HepG2 (cell line): ENCODE data around the gene KAT7. TPM values are rescaled to one million over a fixed set of nuclear protein-coding genes. Genes with fewer than 3 reads are reported as not detected.

Experiments used
- ATAC-seq: fragments of 200-7000 bp; cut with Tn5 transposase; 3 replicates; pipeline ENCODE4 v1.9.1; 2020; ENCODE audit warnings: mild to moderate bottlenecking, moderate library complexity
- BruUV-seq: library from RNA; stranded (reverse); fragments of 400-500 nt; replicated peaks from 2 replicates; lab custom pipeline; 2021; lab: Mats Ljungman, UMichigan
- CTCF ChIA-PET: fragments of 300-600 bp; formaldehyde crosslinking; extraction: SDS; loops from one replicate; lab custom pipeline; 2021; ENCODE audit warnings: low total read pairs, inconsistent platforms, low intra/inter-chr PET ratio; lab: Yijun Ruan, JAX
- POLR2A ChIA-PET: fragments of 350-600 bp; sonication (Branson Sonifier 250); formaldehyde crosslinking; loops from one replicate; lab custom pipeline; 2020; ENCODE audit warnings: antibody characterized with exemption, inconsistent platforms; lab: Yijun Ruan, JAX
- DNase-seq: peaks from one replicate; pipeline ENCODE4 v3.0.0-alpha.2; 2015; ENCODE audit warnings: low spot score
- FAIRE-seq: peaks from 3 replicates; lab custom pipeline; 2011; peaks lifted over from hg19 to GRCh38; lab: Jason Lieb, UNC
- H2AFZ ChIP-seq: one replicate; pipeline ENCODE4 v1.6.1; 2011; ENCODE audit warnings: low read length, inconsistent platforms
- H3K27ac ChIP-seq: fragments of 300-600 bp; 3 replicates; pipeline ENCODE4 v1.8.0; 2011; ENCODE audit warnings: mixed run types, mild to moderate bottlenecking, mixed read lengths, low read length, inconsistent platforms; ENCODE audit not compliant: insufficient read depth; ENCODE audit errors: extremely low read length
- H3K27me3 ChIP-seq, 2 experiments: fragments of 200-600 bp in 1 of 2; 2 replicates in 1 of 2; 3 replicates in 1 of 2; pipeline versions ENCODE4 v1.6.0 to v1.8.0; 2011; ENCODE audit warnings: low read length in 2 of 2, mild to moderate bottlenecking in 2 of 2, moderate library complexity in 2 of 2, inconsistent platforms in 1 of 2; ENCODE audit not compliant: insufficient read depth in 2 of 2, control insufficient read depth in 1 of 2
- H3K36me3 ChIP-seq, 2 experiments: fragments of 200-600 bp in 1 of 2; replicated peaks in 1 of 2; 2 replicates in 1 of 2; 3 replicates in 1 of 2; pipeline versions ENCODE4 v1.5.1 to v1.8.0; 2011; ENCODE audit warnings: low read length in 2 of 2, inconsistent platforms in 1 of 2; ENCODE audit not compliant: insufficient read depth in 2 of 2, control insufficient read depth in 1 of 2
- H3K4me1 ChIP-seq: 2 replicates; pipeline ENCODE4 v1.5.1; 2012; ENCODE audit warnings: low read length, inconsistent platforms; ENCODE audit not compliant: insufficient read depth
- H3K4me2 ChIP-seq: 2 replicates; pipeline ENCODE4 v1.6.0; 2011; ENCODE audit warnings: low read depth, low read length, inconsistent platforms
- H3K4me3 ChIP-seq, 3 experiments: fragments of 200-600 bp in 1 of 3; sonication (generic), shearing (Covaris generic) in 1 of 3; replicated peaks in 1 of 3; 2 replicates each; pipeline ENCODE4 v1.5.1; 2011 to 2016; ENCODE audit warnings: low read length in 3 of 3, inconsistent platforms in 2 of 3, low read depth in 2 of 3, mild to moderate bottlenecking in 2 of 3, control low read depth in 1 of 3, mixed read lengths in 1 of 3; ENCODE audit not compliant: insufficient read depth in 1 of 3
- H3K79me2 ChIP-seq: one replicate; pipeline ENCODE4 v1.6.1; 2011; ENCODE audit warnings: low read length, inconsistent platforms; ENCODE audit not compliant: insufficient read depth
- H3K9ac ChIP-seq: 2 replicates; pipeline ENCODE4 v1.6.0; 2011; ENCODE audit warnings: mild to moderate bottlenecking, low read depth, low read length, inconsistent platforms; ENCODE audit not compliant: insufficient read depth
- H3K9me3 ChIP-seq: 2 replicates; pipeline ENCODE4 v1.5.1; 2012; ENCODE audit warnings: mild to moderate bottlenecking, low read length
- H4K20me1 ChIP-seq: 2 replicates; pipeline ENCODE4 v1.6.0; 2011; ENCODE audit warnings: inconsistent platforms, mild to moderate bottlenecking, low read length, moderate library complexity; ENCODE audit not compliant: insufficient read depth
- ATF7 ChIP-seq, 2 experiments: fragments of 450-650 bp in 1 of 2; sonication (generic) in 1 of 2; formaldehyde crosslinking in 1 of 2; IDR thresholded peaks; 2 replicates each; pipeline versions ENCODE4 v1.4.0 to v1.6.1; 2016 to 2020; ENCODE audit warnings: antibody characterized with exemption in 1 of 2, mild to moderate bottlenecking in 1 of 2, missing genetic modification reagents in 1 of 2
- CHD2 ChIP-seq: IDR thresholded peaks from 2 replicates; pipeline ENCODE4 v1.6.1; 2011; ENCODE audit warnings: low read depth, low read length, improper control_type of control experiment
- E2F5 ChIP-seq: sonication (generic); formaldehyde crosslinking; conservative IDR thresholded peaks from 2 replicates; pipeline ENCODE4 v1.4.0; 2020; ENCODE audit warnings: missing genetic modification reagents
- PPARG ChIP-seq: conservative IDR thresholded peaks from 2 replicates; pipeline ENCODE4 v1.6.1; 2016; ENCODE audit warnings: missing biosample characterization, missing genetic modification reagents
- RXRB ChIP-seq: IDR thresholded peaks from 2 replicates; pipeline ENCODE4 v1.6.1; 2016; ENCODE audit warnings: borderline replicate concordance, missing genetic modification reagents, missing compliant biosample characterization
- ZBTB2 ChIP-seq: sonication (generic); formaldehyde crosslinking; IDR thresholded peaks from 2 replicates; pipeline ENCODE4 v1.8.0; 2022; ENCODE audit warnings: low read depth, missing genetic modification reagents
- ZNF484 ChIP-seq: sonication (generic); formaldehyde crosslinking; IDR thresholded peaks from 2 replicates; pipeline ENCODE4 v1.5.1; 2020; ENCODE audit warnings: mild to moderate bottlenecking, low read depth, missing genetic modification reagents, borderline replicate concordance
- WGBS: methylation state at CpG from one replicate; pipeline ENCODE4 v1.1.6; 2017; ENCODE audit warnings: low lambda C conversion rate; 5-methylcytosine and 5-hydroxymethylcytosine counted together
- in situ Hi-C: cut with HindIII; loops from 2 replicates; pipeline ENCODE4 v1.10.0; 2017; ENCODE audit warnings: low pct_unique_long_range_greater_than_20kb; ENCODE audit not compliant: extremely low pct_ligation_motif_present
- intact Hi-C: fragments of 100-400 bp; cut with micrococcal nuclease; formaldehyde crosslinking; loops from one replicate; pipeline ENCODE4 v1.10.0; 2022; ENCODE audit not compliant: unreplicated experiment
- polyA plus RNA-seq, 8 experiments: library from polyadenylated mRNA; depleted of rRNA in 3 of 8; stranded (reverse) in 7 of 8; unstranded in 1 of 8; fragments of >200 nt; fragmentation: Illumina TruSeq in 4 of 8; extraction: Trizol in 4 of 8; gene quantifications; 2 replicates each; pipeline versions ENCODE4 v1.2.1 to v1.2.3, GENCODE V29; 2011 to 2016; ENCODE audit warnings: low read depth in 4 of 8, missing spikeins in 1 of 8, mixed read lengths in 1 of 8; ENCODE audit not compliant: insufficient read depth in 1 of 8
- total RNA-seq, 5 experiments: library from RNA; depleted of rRNA; stranded (reverse); fragments of >200 nt; fragmentation: Illumina TruSeq; extraction: Trizol; gene quantifications; 2 replicates each; pipeline ENCODE4 v1.2.3, GENCODE V29; 2016; ENCODE audit warnings: low read depth in 1 of 5

KAT7 gene
- total and polyA plus RNA-seq, 2 of the 13 experiments (the other 11 are each of a cell fraction or from before 2014, with no cell fraction given) = 21.2 to 39.2 TPM

- no TSS peak for BruUV-seq
- Histone ChIP-seq H3K27ac (no peak overlapping the region), H2AFZ (no peak overlapping the region), H3K4me2 (no peak overlapping the region), H4K20me1 (no peaks in the 10 kb centered on the region), H3K9ac (no peak overlapping the region), H3K79me2 (no peaks in the 10 kb centered on the region), H3K27me3 (no peaks in the 10 kb centered on the region), H3K9me3 (no peaks in the 10 kb centered on the region), H3K4me1 (peaks cover 37% of the 10 kb centered on the region), H3K36me3 (no peaks in the 10 kb centered on the region), H3K4me3 (no peak overlapping the region)
- in situ Hi-C loops (no loop called here), intact Hi-C loops (no loop called here)
- no peak for ATAC-seq
- TF ChIP-seq ZBTB2 = no peak
- FAIRE-seq = no peak
- DNase-seq = no peak
- WGBS = 94% methylated on average over 1 of the region's 1 CpG
- ChIA-PET POLR2A (interaction anchor here (3.4 kb wide), 1 partner anchor 22 kb away, joined by 13 read pairs; the partner anchor contains the start of gene FAM117A), CTCF (no interaction called here)
Observed at GRCh38 chr17:49742166-49742638, 46.3 kb upstream of the KAT7 start.

- Histone ChIP-seq H3K4me2 (no peak overlapping the region), H3K4me1 (peaks cover 58% of the 10 kb centered on the region), H3K79me2 (no peaks in the 10 kb centered on the region), H3K4me3 (no peak overlapping the region), H2AFZ (no peak overlapping the region), H3K27me3 (no peaks in the 10 kb centered on the region), H3K27ac (peak overlapping the region; percentile 4), H3K9ac (no peak overlapping the region), H4K20me1 (no peaks in the 10 kb centered on the region), H3K36me3 (peaks cover 3 to 7% of the 10 kb centered on the region in 2 experiments; a peak in 4 of 5 replicates), H3K9me3 (no peaks in the 10 kb centered on the region)
- BruUV-seq = no TSS peak
- in situ Hi-C loops (no loop called here), intact Hi-C loops (no loop called here)
- ChIA-PET POLR2A (interaction anchor here (1.7 to 5.8 kb wide), 2 partner anchors 17 to 43 kb away, joined by 3 to 83 read pairs; partner anchors contain the start of genes FAM117A and KAT7), CTCF (no interaction called here)
- no peak for FAIRE-seq
- no peak for DNase-seq
- TF ChIP-seq ATF7 (IDR thresholded peaks at IDR 0.05) = peak; percentile 82
- no peak for TF ChIP-seq ATF7 (CRISPR knock-in tag; IDR thresholded peaks at IDR 0.05)
- no peak for TF ChIP-seq CHD2
- TF ChIP-seq ZNF484 = peak; percentile 91; the same call in 1 of the 2 replicates
- TF ChIP-seq RXRB (CRISPR knock-in tag) = peak; percentile 55; the same call in 1 of the 2 replicates
- peak; percentile 80 for TF ChIP-seq PPARG (CRISPR knock-in tag)
- TF ChIP-seq E2F5 = no peak
- 52% methylated on average over 1 of the region's 1 CpG for WGBS
- ATAC-seq = no peak
Observed at GRCh38 chr17:49745175-49746139, 43.0 kb upstream of the KAT7 start.
